Pancreas (tissue), 10 donors: ENCODE results near the gene CFAP74. TPM values are rescaled to one million over a fixed set of nuclear protein-coding genes. Genes with fewer than 3 reads are reported as not detected.

Experiments used
- ATAC-seq, 4 donors: fragments of 200-7000 bp; cut with Tn5 transposase; one replicate each; pipeline versions ENCODE4 v1.8.0 to v1.9.1; 2020; ENCODE audit warnings: mild to moderate bottlenecking in 4 of 4, moderate library complexity in 4 of 4
- DNase-seq, 6 donors: peaks; one replicate each; pipeline ENCODE4 v3.0.0-alpha.2; 2020
- FAIRE-seq: peaks from 2 replicates; lab custom pipeline; 2012; peaks lifted over from hg19 to GRCh38; lab: Jason Lieb, UNC
- H3K27ac ChIP-seq, 4 donors: fragments of 200-600 bp; sonication (generic); 1 replicate in 3 of 4; 2 replicates in 1 of 4; pipeline versions ENCODE4 v1.5.0 to v1.8.0; 2020
- H3K27me3 ChIP-seq, 4 donors: fragments of 200-600 bp; one replicate each; pipeline ENCODE4 v1.8.0; 2021
- H3K36me3 ChIP-seq, 3 donors: fragments of 200-600 bp; sonication (generic) in 1 of 3; one replicate each; pipeline versions ENCODE4 v1.5.0 to v1.8.0; 2020 to 2021
- H3K4me1 ChIP-seq, 3 donors: fragments of 200-600 bp; one replicate each; pipeline ENCODE4 v1.8.0; 2021
- H3K4me3 ChIP-seq, 4 donors: fragments of 200-600 bp; sonication (generic) in 2 of 4; one replicate each; pipeline versions ENCODE4 v1.5.0 to v1.8.0; 2020 to 2021
- H3K9me3 ChIP-seq, 4 donors: fragments of 200-600 bp; one replicate each; pipeline ENCODE4 v1.8.0; 2021
- CTCF ChIP-seq, 4 donors: fragments of 200-600 bp; sonication (generic) in 3 of 4; IDR thresholded peaks; one replicate each; pipeline versions ENCODE4 v1.5.0 to v1.8.0; 2021; ENCODE audit warnings: antibody characterized with exemption in 4 of 4
- WGBS, 2 donors: extraction: QIAGEN DNeasy Blood & Tissue Kit; methylation state at CpG; one replicate each; pipeline ENCODE4 v1.1.7; 2013; 5-methylcytosine and 5-hydroxymethylcytosine counted together
- intact Hi-C, 3 donors: fragments of 100-400 bp; cut with DNase I; formaldehyde crosslinking; loops; one replicate each; pipeline versions ENCODE4 v1.11.1 to v1.14.2; 2022
- polyA plus RNA-seq, 2 donors: library from polyadenylated mRNA; stranded (reverse); fragments of 200-250 nt; gene quantifications; one replicate each; pipeline ENCODE4 v1.2.3, GENCODE V29; 2013
- total RNA-seq, 6 donors: library from RNA; stranded (reverse); fragmentation: NEBNext Ultra II Directional in 4 of 6; extraction: Animal tissue kit (Norgen Biotek cat#: 25700) in 4 of 6; gene quantifications; one replicate each; pipeline versions ENCODE4 v1.2.1 to v1.2.4, GENCODE V29; 2021 to 2023
- donor health status: healthy with polysubstance abuse.
- donor health status: DM: no; HTN: no; CAD: no; lungs with moderate emphysema.
- donor health status: DM: no; HTN: no; CAD: no.
- donor health status: control.
- donor health status: control.
- donor health status: Bipolar disorder and iron deficiency.
- donor health status: DM: yes; HTN: yes; CAD: no.
- donor health status: DM: no; HTN: no; CAD: no.
- donor health status: DM: no; HTN: no; CAD: no.
- donor health status: DM: yes; HTN: yes; CAD: no.

The CFAP74 gene
- total and polyA plus RNA-seq, 8 donors: 0.08 to 0.16 TPM; not detected in 6

GRCh38 chr1:2050793-2051682 is 47.5 kb upstream of the CFAP74 start:
- WGBS, 2 donors: 5% methylated on average over 66 to 84 of the region's 84 CpGs
- no peak for TF ChIP-seq CTCF (IDR thresholded peaks at IDR 0.05)
- Histone ChIP-seq H3K4me1 (peaks cover 0 to 4% (median 0%) of the 10 kb centered on the region in 3 donors), H3K27me3 (no peaks in the 10 kb centered on the region), H3K27ac (peak overlapping the region in 1 of 4 donors; percentile 30), H3K9me3 (no peaks in the 10 kb centered on the region), H3K4me3 (peak overlapping the region; percentile 67 to 84 (median 79)), H3K36me3 (no peaks in the 10 kb centered on the region)
- FAIRE-seq: no peak
- peak in 3 of 6 donors; percentile 51 to 81 (median 72) for DNase-seq
- no peak for ATAC-seq
- intact Hi-C loops: no loop called here

- peak overlapping the region; percentile 67 to 84 (median 79) for H3K4me3 ChIP-seq
- intact Hi-C loops: no loop called here
- ATAC-seq (peak in 3 of 4 donors; percentile 8 to 48 (median 15)), FAIRE-seq (no peak), DNase-seq (peak in 3 of 6 donors; percentile 44 to 77 (median 50))
- WGBS, 2 donors: 0 to 1% methylated on average over 12 to 51 of the region's 51 CpGs
- H3K9me3 ChIP-seq: no peaks in the 10 kb centered on the region
- peak overlapping the region in 1 of 4 donors; percentile 30 for H3K27ac ChIP-seq
- H3K4me1 ChIP-seq: peaks cover 0 to 4% (median 0%) of the 10 kb centered on the region in 3 donors
- H3K27me3 ChIP-seq: no peaks in the 10 kb centered on the region
- H3K36me3 ChIP-seq: no peaks in the 10 kb centered on the region
- TF ChIP-seq CTCF (IDR thresholded peaks at IDR 0.05): no peak
Observed at GRCh38 chr1:2050461-2050792, 46.8 kb upstream of the CFAP74 start.

DNA sequence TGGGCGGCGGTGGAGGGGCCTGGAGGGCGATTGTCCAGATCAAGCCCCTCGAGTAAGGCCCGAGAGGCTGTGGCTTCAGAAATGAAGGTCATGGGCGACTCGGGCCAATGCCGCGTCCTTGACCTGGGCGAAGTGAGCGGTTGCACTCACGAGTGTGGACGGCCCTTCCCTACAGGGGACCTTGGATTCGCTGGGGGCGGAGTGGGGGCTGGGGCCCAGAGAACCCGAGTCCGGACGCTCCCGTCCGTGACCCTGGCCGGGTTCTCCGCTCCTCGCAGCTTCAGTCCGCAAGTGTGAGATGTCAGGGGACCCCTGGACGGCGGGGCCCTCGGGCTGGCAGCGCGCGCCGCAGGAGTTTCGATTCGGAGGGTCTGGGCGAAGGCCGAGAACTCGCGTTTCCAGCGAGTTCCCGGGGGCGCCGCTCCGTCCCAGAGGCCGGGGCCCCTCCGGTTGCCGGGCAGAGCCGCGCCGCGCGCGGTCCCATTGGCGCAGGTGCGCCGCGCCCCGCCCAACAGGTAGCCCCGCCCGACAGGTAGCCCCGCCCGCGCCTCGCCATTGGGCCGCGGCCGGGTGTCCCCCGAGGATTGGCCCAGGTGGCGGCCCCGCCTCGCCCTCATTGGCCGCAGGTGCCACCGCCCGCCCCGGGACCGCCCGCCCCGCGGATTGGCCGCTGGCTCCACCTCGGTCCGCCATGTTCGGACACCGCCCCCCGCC is 46.3 kb upstream of the CFAP74 start, which contains the start of gene PRKCZ:
TSS of gene PRKCZ (plus strand) at position 694 of the 714 bp plus-strand sequence. CDS start 220 bp downstream, outside the sequence.
- ATAC-seq: peak; percentile 94 to 96 (median 95)
- Histone ChIP-seq H3K4me1 (peaks cover 0 to 5% (median 4%) of the 10 kb centered on the region in 3 donors), H3K9me3 (no peaks in the 10 kb centered on the region), H3K36me3 (no peaks in the 10 kb centered on the region), H3K4me3 (peak within 1 kb of the TSS; percentile 67 to 84 (median 79)), H3K27me3 (no peaks in the 10 kb centered on the region), H3K27ac (peak within 1 kb of the TSS; percentile 57 to 74 (median 62))
- no peak for TF ChIP-seq CTCF (IDR thresholded peaks at IDR 0.05)
- DNase-seq: peak; percentile 95 to 99 (median 98)
- no peak for FAIRE-seq
- intact Hi-C loops: loop anchor here in 1 of 3 donors (5.0 kb wide), 1 partner anchor 108 kb away; no protein-coding TSS in a partner anchor
- WGBS, 2 donors: 1 to 3% methylated on average over 39 to 83 of the region's 83 CpGs

GRCh38 chr1:2049225-2049717 is 45.7 kb upstream of the CFAP74 start:
- Histone ChIP-seq H3K4me1 (peaks cover 0 to 8% (median 4%) of the 10 kb centered on the region in 3 donors), H3K36me3 (no peaks in the 10 kb centered on the region), H3K4me3 (peak overlapping the region in 3 of 4 donors; percentile 67 to 84 (median 84)), H3K27me3 (no peaks in the 10 kb centered on the region), H3K9me3 (no peaks in the 10 kb centered on the region), H3K27ac (peak overlapping the region in 2 of 4 donors; percentile 60 to 74)
- peak in 4 of 6 donors; percentile 35 to 85 (median 59) for DNase-seq
- peak in 2 of 4 donors; percentile 28 to 36 for TF ChIP-seq CTCF (IDR thresholded peaks at IDR 0.05)
- 40 to 41% methylated on average over 14 of the region's 14 CpGs for WGBS, 2 donors
- FAIRE-seq: no peak
- intact Hi-C loops: loop anchor here in 1 of 3 donors (5.0 kb wide), 1 partner anchor 107 kb away; no protein-coding TSS in a partner anchor
- peak; percentile 18 to 44 (median 29) for ATAC-seq
